Stimulated activated CD8-positive, alpha-beta memory T cell treated with anti-CD3 and anti-CD28 coated beads, Interleukin-15, amount 100 ng/mL, for 1 hour (primary cell): Measurements from ENCODE around the gene VSIG10L2.
"Not testable (repeated sequence)": the region's sequence is repeated elsewhere in the genome, so short reads cannot be mapped to it uniquely, and the experiment has no call there.

Experiments used
- DNase-seq: peaks from one replicate; pipeline ENCODE4 v3.0.0-alpha.2; 2020; ENCODE audit warnings: low read depth

VSIG10L2 gene

GRCh38 chr11:125967515-125967914 lies 21.7 kb downstream of the VSIG10L2 start:
- no peak for DNase-seq

- no peak for DNase-seq
Measured at GRCh38 chr11:125968354-125968753, 22.5 kb downstream of the VSIG10L2 start.

- no peak for DNase-seq
Measured at GRCh38 chr11:125971618-125972017, 25.8 kb downstream of the VSIG10L2 start.

- no peak for DNase-seq
Measured at GRCh38 chr11:125974284-125974683, 28.4 kb downstream of the VSIG10L2 start.

GRCh38 chr11:125975634-125976033 lies 29.8 kb downstream of the VSIG10L2 start:
- no peak for DNase-seq

- no peak for DNase-seq
Measured at GRCh38 chr11:125976156-125976555, 30.3 kb downstream of the VSIG10L2 start.

GRCh38 chr11:125977333-125977732 lies 31.5 kb downstream of the VSIG10L2 start:
- DNase-seq = no peak

- no peak for DNase-seq
Measured at GRCh38 chr11:125978181-125978716, 32.4 kb downstream of the VSIG10L2 start.

- no peak for DNase-seq
Measured at GRCh38 chr11:125978778-125979407, 33.0 kb downstream of the VSIG10L2 start.

- no peak for DNase-seq
Measured at GRCh38 chr11:125979511-125979910, 33.7 kb downstream of the VSIG10L2 start.

- no peak for DNase-seq
Measured at GRCh38 chr11:125980436-125980835, 34.6 kb downstream of the VSIG10L2 start.

GRCh38 chr11:125982348-125982730 lies 36.5 kb downstream of the VSIG10L2 start:
- DNase-seq = no peak

- not testable (repeated sequence) for DNase-seq
Measured at GRCh38 chr11:125985956-125986355, 40.1 kb downstream of the VSIG10L2 start.

GRCh38 chr11:125987066-125987641 lies 41.3 kb downstream of the VSIG10L2 start:
- no peak for DNase-seq

GRCh38 chr11:125990244-125990643 lies 44.4 kb downstream of the VSIG10L2 start:
- no peak for DNase-seq

GRCh38 chr11:125992893-125993292 lies 47.0 kb downstream of the VSIG10L2 start:
- no peak for DNase-seq

GRCh38 chr11:125994509-125994908 lies 48.7 kb downstream of the VSIG10L2 start:
- DNase-seq = no peak

- DNase-seq = no peak
Measured at GRCh38 chr11:125995313-125995712, 49.5 kb downstream of the VSIG10L2 start.

- DNase-seq = no peak
Measured at GRCh38 chr11:125998267-125998666, 52.4 kb downstream of the VSIG10L2 start.

GRCh38 chr11:125999234-125999880 lies 53.5 kb downstream of the VSIG10L2 start:
- no peak for DNase-seq

- no peak for DNase-seq
Measured at GRCh38 chr11:126002181-126002580, 56.3 kb downstream of the VSIG10L2 start.
